GM10847 (cell line): ENCODE data around the gene CALML6.

Experiments used
- POLR2A ChIP-seq: IDR thresholded peaks from 2 replicates; pipeline ENCODE4 v1.6.1; 2011; ENCODE audit not compliant: insufficient read length; ENCODE audit errors: extremely low read depth

Gene CALML6

GRCh38 chr1:1925437-1926345, 10.6 kb downstream of the CALML6 start:
- TF ChIP-seq POLR2A, result no peak

GRCh38 chr1:1926346-1926811, 11.3 kb downstream of the CALML6 start:
- no peak for TF ChIP-seq POLR2A

GRCh38 chr1:1926886-1927660, 12.0 kb downstream of the CALML6 start:
- no peak for TF ChIP-seq POLR2A

- no peak for TF ChIP-seq POLR2A
Observed at GRCh38 chr1:1927751-1928150, 12.7 kb downstream of the CALML6 start.

- TF ChIP-seq POLR2A, result no peak
Observed at GRCh38 chr1:1928231-1929101, 13.4 kb downstream of the CALML6 start.

GRCh38 chr1:1929102-1929638, 14.1 kb downstream of the CALML6 start:
- TF ChIP-seq POLR2A, result no peak

- no peak for TF ChIP-seq POLR2A
Observed at GRCh38 chr1:1929639-1930545, 14.8 kb downstream of the CALML6 start.

GRCh38 chr1:1937061-1937460, 22.0 kb downstream of the CALML6 start:
- no peak for TF ChIP-seq POLR2A

GRCh38 chr1:1937549-1938275, 22.7 kb downstream of the CALML6 start:
- TF ChIP-seq POLR2A, result no peak

GRCh38 chr1:1938276-1938573, 23.2 kb downstream of the CALML6 start:
- TF ChIP-seq POLR2A, result no peak

- TF ChIP-seq POLR2A, result no peak
Observed at GRCh38 chr1:1938613-1939295, 23.7 kb downstream of the CALML6 start.

- no peak for TF ChIP-seq POLR2A
Observed at GRCh38 chr1:1939296-1940122, 24.4 kb downstream of the CALML6 start.
